Measurements from ENCODE around the gene LBHD2. TPM values are rescaled to one million over a fixed set of nuclear protein-coding genes. Genes with fewer than 3 reads are reported as not detected.

The LBHD2 gene
- total RNA-seq, 1 experiment from 2014 or later = not detected

- no peaks in the 10 kb centered on the region for H3K9me3 ChIP-seq (ENCODE audit: control insufficient read depth, insufficient read depth, low read depth, low read length)
- H3K27ac ChIP-seq (ENCODE audit: low read length) = peak overlapping the region; percentile 83
- peak; percentile 25 for ATAC-seq
- intact Hi-C loops (cut with micrococcal nuclease; ENCODE audit: unreplicated experiment) (no loop called here), in situ Hi-C loops (cut with HindIII; ENCODE audit: low pct_unique_long_range_greater_than_20kb, low sequenced_read_pairs) (no loop called here)
- no peaks in the 10 kb centered on the region for H3K36me3 ChIP-seq (ENCODE audit: control insufficient read depth, insufficient read depth, low read length)
- H3K4me3 ChIP-seq (ENCODE audit: low read depth in 2 of 2, low read length in 2 of 2) = peak overlapping the region; percentile 39 to 54
- ChIA-PET POLR2A (no interaction called here), CTCF (interaction anchor here (1.5 kb wide), 1 partner anchor 24 kb away, joined by 5 read pairs; no protein-coding TSS in a partner anchor)
- H3K4me1 ChIP-seq (ENCODE audit: control insufficient read depth, insufficient read depth, low read length) = peaks cover 52% of the 10 kb centered on the region
- BruUV-seq (replicated peaks) = no TSS peak
- H3K27me3 ChIP-seq (ENCODE audit: control insufficient read depth, insufficient read depth, low read length) = no peaks in the 10 kb centered on the region
- no peak for TF ChIP-seq CTCF (IDR thresholded peaks at IDR 0.05)
- TF ChIP-seq REST (IDR thresholded peaks at IDR 0.05; ENCODE audit: insufficient read depth in 1 of 2, low read depth in 2 of 2, low read length in 1 of 2) = no peak
- TF ChIP-seq TCF7L2 (IDR thresholded peaks at IDR 0.05; ENCODE audit: low read depth, low read length) = no peak
- no peak; the same call in 1 of the 2 replicates for TF ChIP-seq POLR2AphosphoS5 (IDR thresholded peaks at IDR 0.05; ENCODE audit: low read depth, low read length)
- DNase-seq (ENCODE audit: low read depth, low spot score) = no peak
These were observed 44.8 kb downstream of the LBHD2 start for GRCh38 chr14:103128631-103129300.

- H3K4me1 ChIP-seq (ENCODE audit: control insufficient read depth, insufficient read depth, low read length) = peaks cover 52% of the 10 kb centered on the region
- peak overlapping the region; percentile 83 for H3K27ac ChIP-seq (ENCODE audit: low read length)
- no peak for DNase-seq (ENCODE audit: low read depth, low spot score)
These were observed 45.4 kb downstream of the LBHD2 start for GRCh38 chr14:103129301-103130016.

More at GRCh38 chr14:103129301-103130016, 45.4 kb downstream of the LBHD2 start:
- H3K4me3 ChIP-seq (ENCODE audit: low read depth in 2 of 2, low read length in 2 of 2) = peak overlapping the region; percentile 39 to 54; a peak in 3 of 4 replicates
- ChIA-PET POLR2A (no interaction called here), CTCF (interaction anchor here (0.5 to 1.5 kb wide), 2 partner anchors 25 to 147 kb away, joined by 4 to 5 read pairs; no protein-coding TSS in a partner anchor)
- TF ChIP-seq TCF7L2 (IDR thresholded peaks at IDR 0.05; ENCODE audit: low read depth, low read length) = no peak
- no peak for TF ChIP-seq SIN3A (IDR thresholded peaks at IDR 0.05; ENCODE audit: borderline replicate concordance, insufficient read depth, low read depth, low read length)
- no peak for TF ChIP-seq REST (IDR thresholded peaks at IDR 0.05; ENCODE audit: insufficient read depth in 1 of 2, low read depth in 2 of 2, low read length in 1 of 2)
- no peak for TF ChIP-seq POLR2AphosphoS5 (IDR thresholded peaks at IDR 0.05; ENCODE audit: low read depth, low read length)
- TF ChIP-seq CTCF (IDR thresholded peaks at IDR 0.05) = no peak
- in situ Hi-C loops (cut with HindIII; ENCODE audit: low pct_unique_long_range_greater_than_20kb, low sequenced_read_pairs) (no loop called here), intact Hi-C loops (cut with micrococcal nuclease; ENCODE audit: unreplicated experiment) (no loop called here)
- no peaks in the 10 kb centered on the region for H3K27me3 ChIP-seq (ENCODE audit: control insufficient read depth, insufficient read depth, low read length)
- peak; percentile 11 for ATAC-seq
- H3K9me3 ChIP-seq (ENCODE audit: control insufficient read depth, insufficient read depth, low read depth, low read length) = no peaks in the 10 kb centered on the region
- BruUV-seq (replicated peaks) = no TSS peak
- H3K36me3 ChIP-seq (ENCODE audit: control insufficient read depth, insufficient read depth, low read length) = 0 out of 2 replicates have a peak, but pooled peaks cover under 1% of the 10 kb centered on the region

All from Panc1 (cell line).